ENCODE data around the gene ORC3. TPM values are rescaled to one million over a fixed set of nuclear protein-coding genes. Genes with fewer than 3 reads are reported as not detected.

ORC3 gene
- total RNA-seq, 3 donors from 2014 or later = 15.9 to 17.3 (median 16.1) TPM

DNA sequence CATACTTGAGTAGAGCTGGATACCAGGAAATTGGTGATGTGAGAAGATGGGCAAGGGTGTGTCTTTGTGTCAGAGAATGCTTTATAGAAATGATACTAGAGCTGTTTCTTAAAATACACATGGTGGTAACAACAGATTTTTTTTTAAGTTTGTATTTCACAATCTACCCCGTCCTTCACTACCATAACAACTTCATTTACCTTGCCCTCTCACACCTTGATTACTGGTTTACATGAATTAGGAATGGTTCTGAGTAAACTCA is 45.5 kb upstream of the ORC3 start:
- no peaks in the 10 kb centered on the region for H3K9me3 ChIP-seq
- TF ChIP-seq CTCF (IDR thresholded peaks at IDR 0.05) = no peak
- H3K4me1 ChIP-seq (ENCODE audit: low read depth) = no peaks in the 10 kb centered on the region
- H3K4me3 ChIP-seq = no peak overlapping the region
- intact Hi-C loops (cut with DNase I, micrococcal nuclease) = no loop called here
- H3K36me3 ChIP-seq (ENCODE audit: low read depth) = peaks cover 5% of the 10 kb centered on the region
- ATAC-seq (no peak), DNase-seq (no peak)

- no peaks in the 10 kb centered on the region for H3K4me1 ChIP-seq (ENCODE audit: low read depth)
- H3K36me3 ChIP-seq (ENCODE audit: low read depth) = no peaks in the 10 kb centered on the region
Observed at GRCh38 chr6:87551799-87552198, 38.1 kb upstream of the ORC3 start.

DNA sequence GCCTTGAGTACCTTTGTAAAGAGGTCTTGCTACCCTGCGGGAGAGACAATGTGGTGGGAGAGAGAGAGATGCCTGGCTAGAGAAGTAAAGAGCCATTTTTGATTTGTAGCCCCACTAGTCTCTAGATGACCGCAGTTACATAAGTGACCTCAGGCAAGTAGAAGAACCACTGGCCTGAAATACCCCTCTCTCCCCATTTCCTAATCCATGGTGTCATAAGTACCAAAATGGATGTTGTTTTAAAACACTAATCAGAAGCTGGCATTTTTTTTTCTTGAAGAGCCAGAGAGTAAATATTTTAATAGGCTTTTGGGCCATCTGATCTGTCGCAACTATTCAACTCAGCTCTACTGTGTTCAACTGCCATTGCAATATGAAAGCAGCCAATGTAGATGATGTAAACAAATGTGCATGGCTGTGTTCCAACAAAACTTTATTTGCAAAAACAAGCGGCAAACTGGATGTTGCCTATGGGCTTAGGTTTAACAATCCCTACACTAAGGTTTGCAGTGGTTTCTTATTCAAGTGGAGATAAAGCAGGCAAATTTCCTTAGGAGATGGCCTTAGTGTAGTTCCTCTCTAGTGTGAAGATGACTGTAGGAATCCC is 36.7 kb upstream of the ORC3 start:
- DNase-seq (no peak), ATAC-seq (no peak)
- Histone ChIP-seq H3K4me1 (ENCODE audit: low read depth) (no peaks in the 10 kb centered on the region), H3K4me3 (no peak overlapping the region), H3K36me3 (ENCODE audit: low read depth) (no peaks in the 10 kb centered on the region), H3K9me3 (no peaks in the 10 kb centered on the region)
- intact Hi-C loops (cut with DNase I, micrococcal nuclease) = no loop called here
- TF ChIP-seq CTCF (IDR thresholded peaks at IDR 0.05) = no peak

More at GRCh38 chr6:87551799-87552198, 38.1 kb upstream of the ORC3 start:
- ATAC-seq (no peak), DNase-seq (no peak)
- no peak overlapping the region for H3K4me3 ChIP-seq
- no peaks in the 10 kb centered on the region for H3K9me3 ChIP-seq
- no peak for TF ChIP-seq CTCF (IDR thresholded peaks at IDR 0.05)
- intact Hi-C loops (cut with DNase I, micrococcal nuclease) = no loop called here

- no peaks in the 10 kb centered on the region for H3K36me3 ChIP-seq (ENCODE audit: low read depth)
- no peaks in the 10 kb centered on the region for H3K9me3 ChIP-seq
- ATAC-seq (no peak), DNase-seq (no peak)
- intact Hi-C loops (cut with DNase I, micrococcal nuclease) = no loop called here
- TF ChIP-seq CTCF (IDR thresholded peaks at IDR 0.05) = no peak
- no peaks in the 10 kb centered on the region for H3K4me1 ChIP-seq (ENCODE audit: low read depth)
- H3K4me3 ChIP-seq = no peak overlapping the region
Observed at GRCh38 chr6:87555506-87555905, 34.4 kb upstream of the ORC3 start.

DNA sequence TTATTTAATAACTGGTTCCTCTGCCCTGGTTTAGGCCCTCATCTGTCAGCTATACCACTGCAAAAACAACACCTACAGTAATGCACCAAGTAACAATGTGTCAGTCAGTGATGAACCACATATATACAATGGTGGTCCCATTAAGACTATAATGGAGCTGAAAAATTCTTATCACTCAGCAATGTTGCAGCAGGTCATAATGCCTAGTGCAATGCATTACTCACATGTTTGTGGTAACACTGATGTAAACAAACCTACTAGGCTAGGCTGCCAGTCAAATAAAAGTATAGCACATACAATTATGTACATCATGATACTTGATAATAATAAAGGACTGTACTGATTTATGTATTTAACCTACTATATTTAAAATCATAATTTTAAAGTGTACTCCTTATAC is 31.5 kb upstream of the ORC3 start:
- no peak for TF ChIP-seq CTCF (IDR thresholded peaks at IDR 0.05)
- no peaks in the 10 kb centered on the region for H3K36me3 ChIP-seq (ENCODE audit: low read depth)
- DNase-seq = no peak
- no peaks in the 10 kb centered on the region for H3K4me1 ChIP-seq (ENCODE audit: low read depth)
- H3K4me3 ChIP-seq = no peak overlapping the region
- ATAC-seq = no peak
- intact Hi-C loops (cut with DNase I, micrococcal nuclease) = no loop called here
- no peaks in the 10 kb centered on the region for H3K9me3 ChIP-seq

DNA sequence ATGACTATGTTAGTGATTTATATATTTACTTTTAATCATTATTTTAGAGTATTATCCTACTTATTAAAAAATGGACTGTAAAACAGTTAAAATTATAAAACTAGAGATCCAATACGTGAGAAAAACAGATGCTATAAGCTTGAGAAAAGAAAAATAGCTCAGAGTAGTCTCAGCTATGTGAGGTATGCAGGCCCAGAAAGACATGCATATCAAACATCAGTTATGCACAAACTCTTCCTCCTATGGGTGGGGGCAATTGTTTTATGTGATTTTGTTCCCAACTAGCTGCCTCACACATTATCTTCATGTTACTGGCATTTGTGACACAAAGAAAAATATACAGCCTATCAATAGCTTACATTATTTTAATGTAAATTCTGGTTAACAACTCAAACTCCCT is 28.9 kb upstream of the ORC3 start:
- DNase-seq (no peak), ATAC-seq (no peak)
- H3K4me3 ChIP-seq = no peak overlapping the region
- intact Hi-C loops (cut with DNase I, micrococcal nuclease) = no loop called here
- no peaks in the 10 kb centered on the region for H3K4me1 ChIP-seq (ENCODE audit: low read depth)
- TF ChIP-seq CTCF (IDR thresholded peaks at IDR 0.05) = no peak
- no peaks in the 10 kb centered on the region for H3K36me3 ChIP-seq (ENCODE audit: low read depth)
- H3K9me3 ChIP-seq = no peaks in the 10 kb centered on the region

All from mucosa of descending colon (tissue), 3 donors.